HepG2 (cell line): Measurements from ENCODE around the gene HPD. TPM values are rescaled to one million over a fixed set of nuclear protein-coding genes. Genes with fewer than 3 reads are reported as not detected.
A peak's percentile ranks its signal among the peaks of the same experiment; 100 is the strongest.

Experiments used
- AFF4 ChIP-seq: sonication (generic); formaldehyde crosslinking; IDR thresholded peaks from 2 replicates; pipeline ENCODE4 v1.4.0; 2020; ENCODE audit warnings: missing genetic modification reagents
- ARID4A ChIP-seq: sonication (generic); formaldehyde crosslinking; IDR thresholded peaks from 2 replicates; pipeline ENCODE4 v1.5.0; 2020; ENCODE audit warnings: mild to moderate bottlenecking, missing genetic modification reagents, borderline replicate concordance
- BRCA1 ChIP-seq: sonication (generic); formaldehyde crosslinking; IDR thresholded peaks from 2 replicates; pipeline ENCODE4 v1.4.0; 2020; ENCODE audit warnings: missing genetic modification reagents
- ELF4 ChIP-seq: sonication (generic); formaldehyde crosslinking; IDR thresholded peaks from 2 replicates; pipeline ENCODE4 v1.5.0; 2020; ENCODE audit warnings: missing genetic modification reagents, mild to moderate bottlenecking, moderate library complexity, borderline replicate concordance
- GATAD1 ChIP-seq: IDR thresholded peaks from 2 replicates; pipeline ENCODE4 v1.6.1; 2016; ENCODE audit warnings: missing genetic modification reagents, missing compliant biosample characterization
- KDM2A ChIP-seq: sonication (generic); formaldehyde crosslinking; IDR thresholded peaks from 2 replicates; pipeline ENCODE4 v1.4.0; 2020; ENCODE audit warnings: low read depth, missing genetic modification reagents, borderline replicate concordance
- MED13 ChIP-seq: sonication (generic); formaldehyde crosslinking; IDR thresholded peaks from 2 replicates; pipeline ENCODE4 v1.5.0; 2020; ENCODE audit warnings: missing genetic modification reagents
- SIN3B ChIP-seq: fragments of 150-350 bp; IDR thresholded peaks from 2 replicates; pipeline ENCODE4 v1.6.1; 2014; ENCODE audit warnings: low read length
- SIX4 ChIP-seq: sonication (generic); formaldehyde crosslinking; IDR thresholded peaks from 2 replicates; pipeline ENCODE4 v1.4.0; 2020; ENCODE audit warnings: missing genetic modification reagents
- SOX13 ChIP-seq, 3 experiments: fragments of 450-650 bp in 1 of 3; sonication (generic) in 1 of 3; formaldehyde crosslinking in 1 of 3; IDR thresholded peaks in 2 of 3; conservative IDR thresholded peaks in 1 of 3; 2 replicates each; pipeline versions ENCODE4 v1.5.0 to v1.6.1; 2016 to 2020; ENCODE audit warnings: antibody characterized with exemption in 1 of 3, mild to moderate bottlenecking in 1 of 3, missing compliant biosample characterization in 1 of 3, missing genetic modification reagents in 1 of 3, moderate library complexity in 1 of 3
- ZFP41 ChIP-seq: sonication (generic); formaldehyde crosslinking; IDR thresholded peaks from 2 replicates; pipeline ENCODE4 v1.4.0; 2020; ENCODE audit warnings: mild to moderate bottlenecking, missing genetic modification reagents, borderline replicate concordance
- ZNF281 ChIP-seq: sonication (generic); formaldehyde crosslinking; IDR thresholded peaks from 2 replicates; pipeline ENCODE4 v1.4.0; 2020; ENCODE audit warnings: missing genetic modification reagents, borderline replicate concordance
- ZNF335 ChIP-seq: sonication (generic); formaldehyde crosslinking; IDR thresholded peaks from 2 replicates; pipeline ENCODE4 v1.4.0; 2020; ENCODE audit warnings: missing genetic modification reagents
- ZNF768 ChIP-seq: sonication (generic); formaldehyde crosslinking; IDR thresholded peaks from 2 replicates; pipeline ENCODE4 v1.4.0; 2020; ENCODE audit warnings: missing genetic modification reagents
- ZNF878 ChIP-seq: sonication (generic); formaldehyde crosslinking; IDR thresholded peaks from 2 replicates; pipeline ENCODE4 v1.8.1; 2023; ENCODE audit warnings: mild to moderate bottlenecking, missing genetic modification reagents, moderate library complexity
- polyA plus RNA-seq, 8 experiments: library from polyadenylated mRNA; depleted of rRNA in 3 of 8; stranded (reverse) in 7 of 8; unstranded in 1 of 8; fragments of >200 nt; fragmentation: Illumina TruSeq in 4 of 8; extraction: Trizol in 4 of 8; gene quantifications; 2 replicates each; pipeline versions ENCODE4 v1.2.1 to v1.2.3, GENCODE V29; 2011 to 2016; ENCODE audit warnings: low read depth in 4 of 8, missing spikeins in 1 of 8, mixed read lengths in 1 of 8; ENCODE audit not compliant: insufficient read depth in 1 of 8
- total RNA-seq, 5 experiments: library from RNA; depleted of rRNA; stranded (reverse); fragments of >200 nt; fragmentation: Illumina TruSeq; extraction: Trizol; gene quantifications; 2 replicates each; pipeline ENCODE4 v1.2.3, GENCODE V29; 2016; ENCODE audit warnings: low read depth in 1 of 5

The HPD gene
- total and polyA plus RNA-seq, 2 of the 13 experiments (the other 11 are each of a cell fraction or from before 2014, with no cell fraction given): 120 to 195 TPM

GRCh38 chr12:121791671-121792551, 66.7 kb downstream of the HPD start (continued):
- peak; percentile 36; the same call in 1 of the 2 replicates for TF ChIP-seq ARID4A (CRISPR knock-in tag)
- no peak for TF ChIP-seq SIN3B
- no peak for TF ChIP-seq ZNF281 (CRISPR knock-in tag)
- no peak for TF ChIP-seq ZNF768 (CRISPR knock-in tag)
- no peak for TF ChIP-seq SIX4 (CRISPR knock-in tag)
- TF ChIP-seq ZFP41 (CRISPR knock-in tag): no peak
- no peak for TF ChIP-seq ZNF335 (CRISPR knock-in tag)
- no peak for TF ChIP-seq AFF4 (CRISPR knock-in tag)
- no peak for TF ChIP-seq SOX13 (IDR thresholded peaks at IDR 0.05)
- 0 out of 4 replicates have a peak, but pooled peaks of 1 of the 2 experiments have one; percentile 8 for TF ChIP-seq SOX13 (CRISPR knock-in tag; conservative IDR thresholded peaks at IDR 0.05 in 1 of 2, IDR thresholded peaks at IDR 0.05 in 1 of 2)
- no peak for TF ChIP-seq ZNF878 (CRISPR knock-in tag)
- TF ChIP-seq GATAD1 (CRISPR knock-in tag): no peak
- TF ChIP-seq KDM2A (CRISPR knock-in tag): no peak
- no peak for TF ChIP-seq ELF4 (CRISPR knock-in tag)
- TF ChIP-seq MED13 (CRISPR knock-in tag): no peak
- no peak for TF ChIP-seq BRCA1
- TF ChIP-seq, all 625 proteins: peak for 99
